Nephron (organoid): ENCODE results near the gene BEGAIN.

Experiments used
- H3K27ac Mint-ChIP-seq, 3 experiments: 2 replicates each; pipeline ENCODE4 v1.8.0; 2020; ENCODE audit warnings: mixed read lengths in 3 of 3, mild to moderate bottlenecking in 2 of 3, moderate library complexity in 1 of 3
- H3K27me3 Mint-ChIP-seq: 2 replicates; pipeline ENCODE4 v1.8.0; 2021; ENCODE audit warnings: low read depth, mild to moderate bottlenecking, moderate library complexity, mixed read lengths
- H3K36me3 Mint-ChIP-seq: 2 replicates; pipeline ENCODE4 v1.8.0; 2020; ENCODE audit warnings: low read depth, mixed read lengths
- H3K4me1 Mint-ChIP-seq: 2 replicates; pipeline ENCODE4 v1.8.0; 2020; ENCODE audit warnings: mixed read lengths
- H3K4me3 Mint-ChIP-seq, 3 experiments: 2 replicates each; pipeline ENCODE4 v1.8.0; 2020; ENCODE audit warnings: mild to moderate bottlenecking in 3 of 3, mixed read lengths in 3 of 3, moderate library complexity in 2 of 3
- H3K9me3 Mint-ChIP-seq: 2 replicates; pipeline ENCODE4 v1.8.0; 2020; ENCODE audit warnings: mixed read lengths
- CTCF ChIP-seq, 3 experiments: fragments of 200-600 bp; sonication (generic); IDR thresholded peaks; one replicate each; pipeline ENCODE4 v1.5.0; 2021; ENCODE audit warnings: antibody characterized with exemption in 3 of 3; ENCODE audit not compliant: unreplicated experiment in 3 of 3

The BEGAIN gene

GRCh38 chr14:100577986-100578431, 9.2 kb downstream of the BEGAIN start:
- H3K27ac Mint-ChIP-seq = no peak overlapping the region
- TF ChIP-seq CTCF (IDR thresholded peaks at IDR 0.05; ENCODE audit: unreplicated experiment in 3 of 3) = no peak
- H3K4me3 Mint-ChIP-seq = no peak overlapping the region
- peaks cover 12% of the 10 kb centered on the region for H3K27me3 Mint-ChIP-seq
- H3K9me3 Mint-ChIP-seq = no peaks in the 10 kb centered on the region
- no peaks in the 10 kb centered on the region for H3K36me3 Mint-ChIP-seq
- H3K4me1 Mint-ChIP-seq = no peaks in the 10 kb centered on the region

- TF ChIP-seq CTCF (IDR thresholded peaks at IDR 0.05; ENCODE audit: unreplicated experiment in 3 of 3) = no peak
- Mint-ChIP-seq H3K27ac (no peak overlapping the region), H3K27me3 (peaks cover 18% of the 10 kb centered on the region), H3K4me1 (no peaks in the 10 kb centered on the region), H3K4me3 (no peak overlapping the region), H3K36me3 (no peaks in the 10 kb centered on the region), H3K9me3 (no peaks in the 10 kb centered on the region)
Observed at GRCh38 chr14:100577321-100577985, 9.8 kb downstream of the BEGAIN start.

- H3K27me3 Mint-ChIP-seq = peaks cover 28% of the 10 kb centered on the region
- H3K27ac Mint-ChIP-seq = no peak overlapping the region
- H3K4me3 Mint-ChIP-seq = no peak overlapping the region
- H3K9me3 Mint-ChIP-seq = no peaks in the 10 kb centered on the region
- TF ChIP-seq CTCF (IDR thresholded peaks at IDR 0.05; ENCODE audit: unreplicated experiment in 3 of 3) = no peak
- no peaks in the 10 kb centered on the region for H3K36me3 Mint-ChIP-seq
- H3K4me1 Mint-ChIP-seq = no peaks in the 10 kb centered on the region
Observed at GRCh38 chr14:100576091-100577085, 10.8 kb downstream of the BEGAIN start.

- Mint-ChIP-seq H3K4me1 (no peaks in the 10 kb centered on the region), H3K27ac (no peak overlapping the region), H3K27me3 (peaks cover 38% of the 10 kb centered on the region), H3K36me3 (no peaks in the 10 kb centered on the region), H3K9me3 (no peaks in the 10 kb centered on the region), H3K4me3 (no peak overlapping the region)
- no peak for TF ChIP-seq CTCF (IDR thresholded peaks at IDR 0.05; ENCODE audit: unreplicated experiment in 3 of 3)
Observed at GRCh38 chr14:100575266-100575995, 11.8 kb downstream of the BEGAIN start.

GRCh38 chr14:100574642-100575031, 12.6 kb downstream of the BEGAIN start:
- no peaks in the 10 kb centered on the region for H3K9me3 Mint-ChIP-seq
- peaks cover 3% of the 10 kb centered on the region for H3K4me1 Mint-ChIP-seq
- H3K36me3 Mint-ChIP-seq = no peaks in the 10 kb centered on the region
- no peak overlapping the region for H3K27ac Mint-ChIP-seq
- no peak overlapping the region for H3K4me3 Mint-ChIP-seq
- H3K27me3 Mint-ChIP-seq = peaks cover 46% of the 10 kb centered on the region
- TF ChIP-seq CTCF (IDR thresholded peaks at IDR 0.05; ENCODE audit: unreplicated experiment in 3 of 3) = no peak
